AG09309 (cell line): Measurements from ENCODE around the gene GJC1.

ENCODE experiments used
- DNase-seq: peaks from one replicate; pipeline ENCODE4 v3.0.0-alpha.2; 2010; ENCODE audit warnings: low read depth
- H3K4me3 ChIP-seq: 2 replicates; pipeline ENCODE4 v1.5.1; 2011; ENCODE audit warnings: mild to moderate bottlenecking, low read depth, low read length, moderate library complexity; ENCODE audit not compliant: control insufficient read depth
- TF ChIP-seq, protein P1 (sequence below): IDR thresholded peaks from 2 replicates; pipeline ENCODE4 v1.5.1; 2011; ENCODE audit warnings: mild to moderate bottlenecking, low read depth, low read length, inconsistent platforms; ENCODE audit not compliant: insufficient read depth, control insufficient read depth; ENCODE audit errors: missing control alignments

The GJC1 gene

DNA sequence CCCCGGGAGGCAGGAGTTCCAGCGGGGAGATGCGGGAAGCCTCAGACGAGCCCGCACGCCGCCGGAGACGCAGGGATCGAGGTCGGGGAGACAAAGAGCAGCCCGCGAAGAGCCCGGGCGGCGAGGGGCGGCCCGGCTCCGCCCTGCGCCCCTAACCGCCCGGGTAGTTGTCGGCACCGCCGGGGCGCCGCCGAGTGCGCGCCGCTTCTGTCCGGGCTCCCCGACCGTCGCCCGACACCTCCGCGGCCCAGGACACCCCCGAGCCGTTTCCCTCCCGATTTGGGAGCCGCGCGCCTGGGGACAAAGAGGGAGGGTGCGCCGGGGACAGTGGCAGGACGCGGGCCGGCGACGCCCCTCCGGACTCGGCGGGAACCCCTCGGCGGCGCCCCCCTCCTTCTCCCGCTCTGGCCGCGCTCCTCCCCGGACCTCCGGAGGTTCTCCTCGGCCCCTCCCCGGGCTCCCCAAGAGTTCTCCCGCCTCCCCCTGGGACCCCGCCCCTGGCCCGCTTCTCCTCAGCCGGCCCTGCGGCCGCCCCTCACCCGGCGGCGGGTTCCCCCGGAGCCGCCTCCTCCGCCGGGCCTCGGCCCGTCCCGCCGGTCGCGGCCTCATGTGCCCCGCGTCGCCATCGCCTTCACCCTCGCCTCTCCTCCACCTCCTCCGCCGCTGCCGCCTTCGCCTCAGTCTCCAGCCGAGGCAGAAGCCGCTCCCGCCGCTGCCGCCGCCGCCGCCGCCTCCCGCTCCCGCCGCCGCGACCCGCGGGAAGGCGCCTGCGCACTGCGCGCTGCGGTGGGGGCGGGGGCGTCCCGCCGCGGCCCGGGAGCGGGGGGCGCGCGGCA, at the start of gene GJC1:
Gene GJC1, minus strand, starts transcription at position 765 of the 836 bp plus-strand sequence. CDS start 24,470 bp downstream, outside the sequence.
- H3K4me3 ChIP-seq, result peak within 1 kb of the TSS; percentile 62
- TF ChIP-seq, protein P1, sequence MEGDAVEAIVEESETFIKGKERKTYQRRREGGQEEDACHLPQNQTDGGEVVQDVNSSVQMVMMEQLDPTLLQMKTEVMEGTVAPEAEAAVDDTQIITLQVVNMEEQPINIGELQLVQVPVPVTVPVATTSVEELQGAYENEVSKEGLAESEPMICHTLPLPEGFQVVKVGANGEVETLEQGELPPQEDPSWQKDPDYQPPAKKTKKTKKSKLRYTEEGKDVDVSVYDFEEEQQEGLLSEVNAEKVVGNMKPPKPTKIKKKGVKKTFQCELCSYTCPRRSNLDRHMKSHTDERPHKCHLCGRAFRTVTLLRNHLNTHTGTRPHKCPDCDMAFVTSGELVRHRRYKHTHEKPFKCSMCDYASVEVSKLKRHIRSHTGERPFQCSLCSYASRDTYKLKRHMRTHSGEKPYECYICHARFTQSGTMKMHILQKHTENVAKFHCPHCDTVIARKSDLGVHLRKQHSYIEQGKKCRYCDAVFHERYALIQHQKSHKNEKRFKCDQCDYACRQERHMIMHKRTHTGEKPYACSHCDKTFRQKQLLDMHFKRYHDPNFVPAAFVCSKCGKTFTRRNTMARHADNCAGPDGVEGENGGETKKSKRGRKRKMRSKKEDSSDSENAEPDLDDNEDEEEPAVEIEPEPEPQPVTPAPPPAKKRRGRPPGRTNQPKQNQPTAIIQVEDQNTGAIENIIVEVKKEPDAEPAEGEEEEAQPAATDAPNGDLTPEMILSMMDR, result no peak
- no peak for DNase-seq

DNA sequence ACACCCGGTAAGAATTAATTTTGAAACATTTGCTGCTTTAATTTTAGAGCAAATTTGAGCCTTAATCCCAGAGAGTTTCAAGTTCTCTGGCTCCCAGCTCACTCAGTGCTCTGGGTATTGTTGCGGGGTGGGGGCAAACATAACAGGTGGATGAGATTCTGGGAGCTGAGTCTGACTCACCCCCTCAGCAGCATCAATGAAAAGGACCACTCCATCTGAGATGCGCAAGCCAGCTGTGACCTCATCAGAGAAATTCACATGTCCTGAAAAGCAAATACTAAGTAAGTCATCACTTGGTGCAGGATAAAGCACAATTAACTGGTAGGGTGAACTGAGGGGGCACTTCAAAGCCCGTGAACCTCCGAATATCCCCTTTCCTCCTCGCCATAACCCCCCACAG, 49.3 kb upstream of the GJC1 start:
- no peak for DNase-seq
- TF ChIP-seq, protein P1, result no peak
- no peak overlapping the region for H3K4me3 ChIP-seq

DNA sequence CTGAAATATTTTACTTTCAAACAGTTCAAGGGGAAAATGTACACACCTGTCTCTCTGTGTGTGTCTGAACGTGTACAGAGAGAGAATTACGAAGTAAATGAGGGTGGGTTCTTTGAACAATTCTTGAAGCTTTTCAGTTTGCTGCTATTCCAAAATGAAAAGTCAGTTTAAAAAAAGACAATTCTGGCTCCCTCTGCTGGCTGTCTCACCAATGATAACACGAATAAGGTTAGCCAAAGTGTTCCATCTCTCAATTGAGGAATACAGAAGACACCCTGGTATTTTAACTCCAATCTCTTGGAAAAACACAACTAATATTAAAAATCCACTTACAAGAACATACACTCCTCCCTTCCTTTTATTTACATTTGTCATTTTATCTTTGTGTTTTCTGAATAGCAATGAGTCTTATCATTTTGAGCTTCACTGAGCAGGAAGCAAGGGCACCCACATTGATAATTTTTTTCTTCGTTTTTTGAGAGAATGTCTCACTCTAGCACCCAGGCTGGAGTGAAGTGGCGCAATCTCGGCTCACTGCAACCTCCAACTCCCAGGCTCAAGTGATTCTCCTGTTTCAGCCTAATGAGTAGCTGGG, 48.6 kb upstream of the GJC1 start:
- DNase-seq, result no peak
- H3K4me3 ChIP-seq, result no peak overlapping the region
- TF ChIP-seq, protein P1, result peak; percentile 66

DNA sequence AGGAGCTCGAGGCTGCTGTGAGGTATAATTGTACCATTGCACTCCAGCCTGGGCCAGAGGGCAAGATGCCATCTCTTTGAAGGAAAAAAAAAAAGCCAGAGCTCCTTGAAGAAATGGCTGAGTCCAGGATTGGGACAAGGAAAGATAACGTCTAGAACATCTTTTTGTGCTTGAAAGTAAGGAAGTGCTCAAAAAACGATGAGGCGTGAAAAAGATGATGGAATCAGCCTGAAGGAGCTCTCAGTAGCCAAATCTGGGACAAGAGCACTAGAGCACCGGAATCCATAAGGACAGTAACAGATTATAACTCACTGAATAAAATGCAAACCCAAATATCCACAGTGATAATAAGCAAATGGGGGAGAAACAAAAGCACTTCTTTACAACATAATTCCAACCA, 47.0 kb upstream of the GJC1 start:
- TF ChIP-seq, protein P1, result no peak
- no peak for DNase-seq

DNA sequence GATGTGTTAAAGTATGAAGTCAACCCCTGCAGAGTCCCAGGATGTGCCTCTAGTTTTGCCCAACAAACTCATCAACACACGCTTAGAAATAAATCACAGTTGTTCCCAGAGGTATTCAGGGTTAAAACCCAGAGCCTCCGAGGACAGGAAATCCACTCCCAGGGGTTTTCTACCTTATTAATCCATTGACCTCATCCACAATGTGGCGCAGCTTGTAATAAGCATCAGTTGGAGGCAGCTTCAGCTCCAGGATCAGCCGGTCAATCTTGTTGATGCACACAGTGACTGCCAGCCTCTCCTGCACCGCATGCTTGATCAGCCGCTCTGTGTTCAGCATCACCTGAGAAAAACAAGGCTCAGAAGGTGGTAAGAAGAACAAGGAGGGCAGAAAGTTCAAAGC, 45.7 kb upstream of the GJC1 start:
- no peak overlapping the region for H3K4me3 ChIP-seq
- TF ChIP-seq, protein P1, result no peak
- DNase-seq, result no peak

More for the DNA sequence above, 47.0 kb upstream of the GJC1 start:
- no peak overlapping the region for H3K4me3 ChIP-seq

DNA sequence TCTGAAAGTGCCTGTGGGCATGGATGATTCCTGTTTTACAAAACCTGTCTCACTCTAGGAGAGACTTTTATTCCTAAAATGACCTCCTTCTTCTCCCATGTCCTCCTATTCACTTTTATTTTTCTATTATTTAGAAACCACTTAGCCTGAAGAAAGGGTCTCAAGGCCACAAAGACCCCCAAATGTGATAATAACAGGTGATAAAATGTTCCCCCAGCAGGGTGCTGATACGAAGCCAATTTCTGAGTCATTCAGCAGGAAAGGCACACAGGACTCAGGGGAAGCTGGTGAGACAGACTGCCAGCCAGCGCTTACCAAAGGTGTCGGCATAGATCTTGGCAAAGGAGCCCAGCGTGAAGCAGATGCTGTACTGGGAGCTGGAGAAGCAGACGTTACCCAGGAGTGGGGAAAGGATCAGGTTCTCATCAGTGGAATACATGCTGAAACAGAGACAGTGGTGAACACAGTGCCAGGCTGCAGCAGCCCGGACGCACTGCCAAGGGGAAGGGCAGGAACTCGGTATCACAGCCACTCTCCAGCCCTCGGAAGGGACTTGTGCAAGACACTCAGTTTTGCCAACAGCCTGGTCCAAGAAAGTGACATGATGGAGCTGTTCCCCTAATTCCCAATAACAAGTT, 42.2 kb upstream of the GJC1 start:
- no peak overlapping the region for H3K4me3 ChIP-seq
- DNase-seq, result no peak
- TF ChIP-seq, protein P1, result no peak
